ENCODE measurements around the gene RNF182.

Gene RNF182

GRCh38 chr6:13979284-13980171 is 54.8 kb downstream of the RNF182 start:
- H3K4me3 ChIP-seq (ENCODE audit: low read length): no peak overlapping the region
- H3K27me3 ChIP-seq (ENCODE audit: control insufficient read depth, insufficient read depth, low read length): no peaks in the 10 kb centered on the region
- H3K9me3 ChIP-seq (ENCODE audit: control insufficient read depth, low read length): no peaks in the 10 kb centered on the region
- no peaks in the 10 kb centered on the region for H3K4me1 ChIP-seq (ENCODE audit: control insufficient read depth, insufficient read depth, low read length)
- H3K36me3 ChIP-seq (ENCODE audit: control insufficient read depth, insufficient read depth, low read length): no peaks in the 10 kb centered on the region
- H3K9ac ChIP-seq (ENCODE audit: low read length): no peak overlapping the region

DNA sequence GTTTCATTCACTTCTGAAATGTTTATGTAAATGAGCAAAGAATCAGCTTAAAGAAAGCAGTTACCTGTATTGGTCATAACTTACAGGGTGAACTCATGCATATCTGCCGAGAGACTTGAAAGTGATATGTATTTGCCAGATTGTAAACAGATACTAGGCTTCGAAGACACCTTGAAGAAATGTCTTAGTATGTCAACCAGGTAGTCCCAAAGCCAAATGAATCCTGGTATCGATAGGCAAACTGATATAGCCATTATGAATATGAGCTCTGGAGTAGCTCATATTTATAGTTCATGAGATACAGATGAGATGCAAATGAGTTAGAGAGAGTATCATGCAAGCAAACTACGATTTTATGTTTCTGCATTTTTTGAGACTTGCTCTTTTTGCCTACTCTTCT is 55.8 kb downstream of the RNF182 start:
- Histone ChIP-seq H3K36me3 (ENCODE audit: control insufficient read depth, insufficient read depth, low read length) (no peaks in the 10 kb centered on the region), H3K4me3 (ENCODE audit: low read length) (no peak overlapping the region), H3K9me3 (ENCODE audit: control insufficient read depth, low read length) (no peaks in the 10 kb centered on the region), H3K9ac (ENCODE audit: low read length) (no peak overlapping the region), H3K27me3 (ENCODE audit: control insufficient read depth, insufficient read depth, low read length) (no peaks in the 10 kb centered on the region), H3K4me1 (ENCODE audit: control insufficient read depth, insufficient read depth, low read length) (no peaks in the 10 kb centered on the region)

DNA sequence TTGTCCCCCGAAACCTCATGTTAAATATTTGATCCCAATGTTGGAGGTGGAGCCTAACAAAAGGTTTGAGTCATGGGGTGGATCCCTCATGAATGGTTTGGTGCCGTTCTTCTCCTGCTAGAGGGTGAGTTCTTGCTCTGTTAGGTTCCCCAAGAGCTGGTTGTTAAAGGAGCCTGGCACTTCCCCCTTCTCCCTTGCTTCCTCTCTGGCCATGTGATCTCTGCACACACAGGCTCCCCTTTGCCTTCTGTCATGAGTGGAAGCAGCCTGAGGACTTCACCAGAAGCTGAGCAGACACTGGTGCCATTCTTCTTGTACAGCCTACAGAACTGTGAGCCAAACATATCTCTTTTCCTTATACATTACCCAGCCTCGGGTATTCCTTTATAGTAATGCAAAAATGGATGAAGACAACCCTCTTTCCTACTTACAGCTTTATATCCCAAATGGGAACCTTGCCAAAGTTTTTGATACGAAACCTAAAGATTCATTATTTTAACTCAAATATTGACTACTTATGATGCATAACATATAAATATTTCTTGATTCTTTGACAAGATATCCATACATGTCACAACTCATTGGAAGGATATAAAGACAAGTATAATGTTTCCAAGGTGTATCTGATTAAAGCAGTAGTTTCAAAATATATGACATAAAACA is 61.0 kb downstream of the RNF182 start:
- Histone ChIP-seq H3K9ac (ENCODE audit: low read length) (no peak overlapping the region), H3K4me1 (ENCODE audit: control insufficient read depth, insufficient read depth, low read length) (no peaks in the 10 kb centered on the region), H3K4me3 (ENCODE audit: low read length) (no peak overlapping the region), H3K36me3 (ENCODE audit: control insufficient read depth, insufficient read depth, low read length) (no peaks in the 10 kb centered on the region), H3K9me3 (ENCODE audit: control insufficient read depth, low read length) (no peaks in the 10 kb centered on the region), H3K27me3 (ENCODE audit: control insufficient read depth, insufficient read depth, low read length) (no peaks in the 10 kb centered on the region)

DNA sequence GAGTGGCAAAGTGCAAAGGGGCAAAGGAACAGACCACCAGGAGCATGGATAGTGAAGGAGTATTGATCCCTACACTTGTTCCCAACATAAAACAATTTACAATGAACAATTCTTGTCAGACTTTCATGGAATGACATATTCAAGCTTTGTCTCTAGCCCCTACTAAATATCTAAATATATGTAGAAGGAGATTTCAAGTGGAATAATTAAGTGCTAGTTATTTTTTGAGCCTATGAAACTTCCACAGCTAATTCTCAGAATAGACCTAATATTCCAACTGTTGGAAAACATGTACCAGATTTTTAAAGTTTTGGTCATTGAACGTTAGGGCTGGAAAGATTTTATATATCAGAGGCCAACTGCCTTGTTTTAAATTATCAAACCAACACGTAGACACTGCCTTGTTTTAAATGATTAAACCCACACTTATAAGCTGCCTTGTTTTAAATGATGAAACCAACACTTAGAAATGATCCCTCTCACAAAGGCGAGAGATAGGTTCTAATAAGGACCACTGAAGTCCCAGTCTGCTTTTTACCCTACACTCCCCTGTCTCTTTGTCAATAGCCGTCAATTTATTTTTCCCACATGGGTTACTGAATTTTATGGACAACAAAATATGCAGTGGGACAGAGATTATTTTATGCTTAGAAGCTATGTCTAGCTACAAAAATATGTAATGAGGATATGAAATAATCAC is 62.1 kb downstream of the RNF182 start:
- no peaks in the 10 kb centered on the region for H3K36me3 ChIP-seq (ENCODE audit: control insufficient read depth, insufficient read depth, low read length)
- H3K27me3 ChIP-seq (ENCODE audit: control insufficient read depth, insufficient read depth, low read length): no peaks in the 10 kb centered on the region
- no peaks in the 10 kb centered on the region for H3K4me1 ChIP-seq (ENCODE audit: control insufficient read depth, insufficient read depth, low read length)
- no peak overlapping the region for H3K4me3 ChIP-seq (ENCODE audit: low read length)
- H3K9ac ChIP-seq (ENCODE audit: low read length): no peak overlapping the region
- H3K9me3 ChIP-seq (ENCODE audit: control insufficient read depth, low read length): no peaks in the 10 kb centered on the region

GRCh38 chr6:13987400-13987865 is 62.7 kb downstream of the RNF182 start:
- Histone ChIP-seq H3K27me3 (ENCODE audit: control insufficient read depth, insufficient read depth, low read length) (no peaks in the 10 kb centered on the region), H3K9ac (ENCODE audit: low read length) (no peak overlapping the region), H3K4me3 (ENCODE audit: low read length) (no peak overlapping the region), H3K9me3 (ENCODE audit: control insufficient read depth, low read length) (no peaks in the 10 kb centered on the region), H3K4me1 (ENCODE audit: control insufficient read depth, insufficient read depth, low read length) (no peaks in the 10 kb centered on the region), H3K36me3 (ENCODE audit: control insufficient read depth, insufficient read depth, low read length) (no peaks in the 10 kb centered on the region)

GRCh38 chr6:13988049-13988738 is 63.4 kb downstream of the RNF182 start:
- Histone ChIP-seq H3K27me3 (ENCODE audit: control insufficient read depth, insufficient read depth, low read length) (no peaks in the 10 kb centered on the region), H3K4me3 (ENCODE audit: low read length) (no peak overlapping the region), H3K4me1 (ENCODE audit: control insufficient read depth, insufficient read depth, low read length) (no peaks in the 10 kb centered on the region), H3K9ac (ENCODE audit: low read length) (no peak overlapping the region), H3K36me3 (ENCODE audit: control insufficient read depth, insufficient read depth, low read length) (no peaks in the 10 kb centered on the region), H3K9me3 (ENCODE audit: control insufficient read depth, low read length) (no peaks in the 10 kb centered on the region)

DNA sequence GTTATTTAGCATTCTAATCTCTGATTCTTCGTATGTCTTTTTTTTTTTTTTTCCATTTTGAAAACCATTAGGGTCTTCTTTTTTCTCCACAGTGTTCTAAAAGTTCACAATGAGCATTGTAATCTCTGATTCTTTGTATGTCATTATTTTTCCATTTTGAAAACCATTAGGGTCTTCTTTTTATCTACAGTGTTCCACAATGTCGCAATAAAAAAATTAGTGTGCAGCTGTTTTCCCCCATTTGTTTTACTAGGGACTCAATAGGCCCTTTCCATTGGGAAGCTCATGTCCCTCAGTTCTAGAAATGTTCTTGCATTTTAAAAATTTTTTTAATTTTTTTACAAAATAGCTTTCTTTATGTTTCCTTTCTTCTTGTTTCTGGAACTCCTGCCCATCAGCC is 64.2 kb downstream of the RNF182 start:
- Histone ChIP-seq H3K27me3 (ENCODE audit: control insufficient read depth, insufficient read depth, low read length) (no peaks in the 10 kb centered on the region), H3K36me3 (ENCODE audit: control insufficient read depth, insufficient read depth, low read length) (no peaks in the 10 kb centered on the region), H3K4me1 (ENCODE audit: control insufficient read depth, insufficient read depth, low read length) (no peaks in the 10 kb centered on the region), H3K9ac (ENCODE audit: low read length) (no peak overlapping the region), H3K4me3 (ENCODE audit: low read length) (no peak overlapping the region), H3K9me3 (ENCODE audit: control insufficient read depth, low read length) (no peaks in the 10 kb centered on the region)

DNA sequence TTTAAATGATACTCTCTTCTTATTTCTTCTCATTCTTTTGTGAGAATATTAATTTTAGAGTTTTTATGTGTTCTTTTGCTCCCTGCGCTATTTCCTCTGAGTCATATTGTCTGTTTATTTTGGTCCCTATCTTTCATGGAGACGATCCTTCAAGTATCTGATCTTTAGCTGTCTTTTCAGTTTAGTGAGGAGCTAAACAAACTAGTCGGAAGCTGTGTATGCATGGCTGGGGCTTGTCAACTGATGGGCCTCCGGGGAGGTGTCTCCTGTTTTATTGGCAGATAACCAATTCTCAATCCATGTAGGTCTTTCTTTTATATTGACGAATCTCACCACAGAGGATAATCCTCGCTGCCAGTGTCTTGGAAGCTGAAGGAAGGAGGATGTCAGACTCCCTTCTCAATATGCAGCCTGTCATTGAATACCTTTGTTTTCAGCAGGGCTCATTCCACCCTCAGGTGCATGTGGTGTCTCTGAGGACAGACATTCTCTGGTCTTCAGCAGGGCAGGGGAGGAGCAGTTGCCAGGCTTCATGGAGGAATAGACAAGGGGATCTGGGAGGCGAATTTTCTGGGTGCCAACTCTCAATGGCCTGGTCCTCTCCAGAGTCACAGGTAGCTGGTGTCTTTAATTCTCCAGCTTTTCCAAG is 64.9 kb downstream of the RNF182 start:
- Histone ChIP-seq H3K36me3 (ENCODE audit: control insufficient read depth, insufficient read depth, low read length) (no peaks in the 10 kb centered on the region), H3K9me3 (ENCODE audit: control insufficient read depth, low read length) (no peaks in the 10 kb centered on the region), H3K4me3 (ENCODE audit: low read length) (no peak overlapping the region), H3K9ac (ENCODE audit: low read length) (no peak overlapping the region), H3K27me3 (ENCODE audit: control insufficient read depth, insufficient read depth, low read length) (no peaks in the 10 kb centered on the region), H3K4me1 (ENCODE audit: control insufficient read depth, insufficient read depth, low read length) (no peaks in the 10 kb centered on the region)

GRCh38 chr6:13990796-13991195 is 66.0 kb downstream of the RNF182 start:
- Histone ChIP-seq H3K27me3 (ENCODE audit: control insufficient read depth, insufficient read depth, low read length) (no peaks in the 10 kb centered on the region), H3K36me3 (ENCODE audit: control insufficient read depth, insufficient read depth, low read length) (no peaks in the 10 kb centered on the region), H3K4me1 (ENCODE audit: control insufficient read depth, insufficient read depth, low read length) (no peaks in the 10 kb centered on the region), H3K4me3 (ENCODE audit: low read length) (no peak overlapping the region), H3K9ac (ENCODE audit: low read length) (no peak overlapping the region), H3K9me3 (ENCODE audit: control insufficient read depth, low read length) (no peaks in the 10 kb centered on the region)

DNA sequence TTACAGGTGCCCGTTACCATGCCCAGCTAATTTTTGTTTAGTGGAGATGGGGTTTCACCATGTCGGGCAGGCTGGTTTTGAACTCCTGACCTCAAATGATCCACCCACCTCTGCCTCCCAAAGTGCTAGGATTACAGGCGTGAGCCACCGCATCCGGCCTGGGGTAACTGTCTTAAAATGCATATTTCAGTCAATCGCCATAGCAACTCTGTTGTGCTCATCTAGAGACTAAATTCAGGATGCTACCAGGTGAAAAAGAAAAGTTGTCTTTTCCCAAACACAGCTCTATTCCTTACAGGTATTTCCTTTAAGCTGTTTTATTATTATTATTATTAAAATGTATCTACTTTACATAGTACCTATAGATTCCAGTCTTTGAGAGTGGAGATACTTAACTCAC is 66.6 kb downstream of the RNF182 start:
- Histone ChIP-seq H3K4me3 (ENCODE audit: low read length) (no peak overlapping the region), H3K36me3 (ENCODE audit: control insufficient read depth, insufficient read depth, low read length) (no peaks in the 10 kb centered on the region), H3K9me3 (ENCODE audit: control insufficient read depth, low read length) (no peaks in the 10 kb centered on the region), H3K27me3 (ENCODE audit: control insufficient read depth, insufficient read depth, low read length) (no peaks in the 10 kb centered on the region), H3K4me1 (ENCODE audit: control insufficient read depth, insufficient read depth, low read length) (no peaks in the 10 kb centered on the region), H3K9ac (ENCODE audit: low read length) (no peak overlapping the region)

GRCh38 chr6:13992417-13993055 is 67.8 kb downstream of the RNF182 start:
- Histone ChIP-seq H3K4me1 (ENCODE audit: control insufficient read depth, insufficient read depth, low read length) (no peaks in the 10 kb centered on the region), H3K36me3 (ENCODE audit: control insufficient read depth, insufficient read depth, low read length) (no peaks in the 10 kb centered on the region), H3K9me3 (ENCODE audit: control insufficient read depth, low read length) (no peaks in the 10 kb centered on the region), H3K27me3 (ENCODE audit: control insufficient read depth, insufficient read depth, low read length) (no peaks in the 10 kb centered on the region), H3K9ac (ENCODE audit: low read length) (no peak overlapping the region), H3K4me3 (ENCODE audit: low read length) (no peak overlapping the region)
